Measurements from ENCODE around the gene CFB. TPM values are rescaled to one million over a fixed set of nuclear protein-coding genes. Genes with fewer than 3 reads are reported as not detected.
"Not testable (repeated sequence)": the region's sequence is repeated elsewhere in the genome, so short reads cannot be mapped to it uniquely, and the experiment has no call there.

Gene CFB
- total RNA-seq, 1 experiment from 2014 or later, result 0.58 TPM

DNA sequence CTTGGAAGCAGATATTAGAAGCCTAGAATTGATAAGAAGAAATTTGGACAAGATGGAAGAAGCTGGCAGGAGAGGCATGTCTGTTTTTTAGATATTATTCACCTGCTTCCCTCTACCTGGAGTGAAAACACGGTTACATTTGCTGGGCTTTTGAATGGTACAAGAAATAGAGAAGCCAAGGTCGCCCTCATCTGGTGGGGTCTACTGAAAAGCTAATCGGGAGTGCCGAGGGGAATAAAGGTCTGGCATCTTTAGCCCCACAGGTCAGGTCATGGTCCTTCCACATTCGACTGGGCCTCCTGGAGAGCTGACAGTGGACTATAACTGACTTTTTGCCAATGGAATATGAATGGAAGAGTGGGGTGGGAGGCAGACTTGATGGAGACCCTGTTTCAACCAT is 23.0 kb upstream of the CFB start:
- no peak overlapping the region for H3K4me3 ChIP-seq

DNA sequence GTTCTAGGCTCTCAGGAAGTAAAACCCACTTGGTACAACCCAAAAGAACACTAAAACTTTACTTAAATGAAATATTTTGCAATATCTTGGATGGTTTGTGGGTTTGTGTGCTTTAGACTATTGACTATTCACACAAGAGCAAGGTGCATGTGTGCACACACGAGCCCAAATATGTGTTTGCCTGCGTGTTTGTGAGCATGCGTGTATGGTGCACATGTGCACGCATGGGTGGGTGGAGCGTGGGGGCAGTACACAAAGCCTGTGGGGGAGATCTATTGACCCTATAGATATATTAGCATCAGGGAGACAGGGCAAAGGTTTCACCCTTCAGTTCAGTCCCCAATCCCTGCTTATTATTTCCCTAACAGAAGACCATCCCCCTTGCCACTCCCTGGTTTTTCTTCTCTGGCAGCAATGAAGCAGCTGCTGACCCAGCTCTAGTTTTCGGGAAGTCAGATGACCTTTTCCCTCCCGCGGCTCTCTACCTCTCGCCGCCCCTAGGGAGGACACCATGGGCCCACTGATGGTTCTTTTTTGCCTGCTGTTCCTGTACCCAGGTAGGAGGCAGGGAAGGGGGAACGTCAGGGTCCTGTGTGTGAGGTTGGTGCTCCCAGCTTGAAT is 18.5 kb upstream of the CFB start, which contains the start of gene C2:
Gene C2 (plus strand): TSS at position 476 of the 621 bp plus-strand sequence. CDS start 36 bp downstream, at position 512.
- Histone ChIP-seq H3K36me3 (no peaks in the 10 kb centered on the region), H3K27ac (no peak within 1 kb of the TSS), H3K9me3 (replicated peaks) (no peaks in the 10 kb centered on the region), H3K4me1 (replicated peaks) (no peaks in the 10 kb centered on the region), H3K27me3 (replicated peaks) (no peaks in the 10 kb centered on the region), H3K4me3 (no peak within 1 kb of the TSS)
- no peak for DNase-seq (ENCODE audit: low read depth in 1 of 2, low spot score in 2 of 2)

More for the DNA sequence above, 23.0 kb upstream of the CFB start:
- no peak for DNase-seq (ENCODE audit: low read depth in 1 of 2, low spot score in 2 of 2)
- Histone ChIP-seq H3K9me3 (replicated peaks) (no peaks in the 10 kb centered on the region), H3K4me1 (replicated peaks) (peaks cover 6% of the 10 kb centered on the region), H3K27me3 (replicated peaks) (no peaks in the 10 kb centered on the region), H3K27ac (no peak overlapping the region), H3K36me3 (no peaks in the 10 kb centered on the region)

DNA sequence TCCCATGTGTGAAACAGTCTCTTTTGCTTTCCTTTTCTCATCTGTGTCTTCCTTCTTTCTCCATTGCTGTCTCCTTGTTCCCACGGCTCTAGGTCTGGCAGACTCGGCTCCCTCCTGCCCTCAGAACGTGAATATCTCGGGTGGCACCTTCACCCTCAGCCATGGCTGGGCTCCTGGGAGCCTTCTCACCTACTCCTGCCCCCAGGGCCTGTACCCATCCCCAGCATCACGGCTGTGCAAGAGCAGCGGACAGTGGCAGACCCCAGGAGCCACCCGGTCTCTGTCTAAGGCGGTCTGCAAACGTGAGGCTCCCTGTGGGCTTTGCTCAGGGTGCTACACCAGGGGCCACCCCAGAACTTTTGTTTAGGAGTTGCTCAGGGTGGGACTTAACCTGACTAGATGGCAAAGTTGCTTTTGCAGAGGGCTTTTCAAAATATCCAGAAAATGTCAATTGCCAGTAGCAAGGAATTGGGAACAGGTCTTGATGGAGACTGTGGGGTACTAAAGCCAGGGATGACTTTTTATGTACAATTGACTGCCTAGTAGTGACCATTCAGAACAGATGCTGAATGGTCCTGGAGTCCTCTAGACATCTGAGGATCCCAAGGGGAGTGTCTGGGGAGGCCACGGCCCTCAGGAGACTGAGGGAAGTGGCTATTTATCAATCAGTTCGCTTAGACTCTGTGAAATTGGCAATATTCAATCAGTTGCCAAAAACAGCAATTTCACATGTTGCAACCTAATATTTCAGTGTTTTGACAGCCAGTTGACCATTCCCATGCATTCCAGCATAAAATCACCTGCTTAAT is 17.8 kb upstream of the CFB start:
- Histone ChIP-seq H3K27me3 (replicated peaks) (no peaks in the 10 kb centered on the region), H3K36me3 (no peaks in the 10 kb centered on the region), H3K27ac (no peak overlapping the region), H3K4me1 (replicated peaks) (no peaks in the 10 kb centered on the region), H3K9me3 (replicated peaks) (no peaks in the 10 kb centered on the region), H3K4me3 (no peak overlapping the region)
- DNase-seq (ENCODE audit: low read depth in 1 of 2, low spot score in 2 of 2), result no peak

DNA sequence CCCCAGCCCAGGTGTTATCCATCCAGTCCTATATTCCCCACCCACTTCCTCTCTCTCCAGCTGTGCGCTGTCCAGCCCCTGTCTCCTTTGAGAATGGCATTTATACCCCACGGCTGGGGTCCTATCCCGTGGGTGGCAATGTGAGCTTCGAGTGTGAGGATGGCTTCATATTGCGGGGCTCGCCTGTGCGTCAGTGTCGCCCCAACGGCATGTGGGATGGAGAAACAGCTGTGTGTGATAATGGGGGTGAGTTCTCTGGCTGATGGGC is 17.3 kb upstream of the CFB start:
- Histone ChIP-seq H3K27me3 (replicated peaks) (no peaks in the 10 kb centered on the region), H3K36me3 (no peaks in the 10 kb centered on the region), H3K9me3 (replicated peaks) (no peaks in the 10 kb centered on the region), H3K4me3 (no peak overlapping the region), H3K4me1 (replicated peaks) (no peaks in the 10 kb centered on the region), H3K27ac (no peak overlapping the region)
- no peak for DNase-seq (ENCODE audit: low read depth in 1 of 2, low spot score in 2 of 2)

DNA sequence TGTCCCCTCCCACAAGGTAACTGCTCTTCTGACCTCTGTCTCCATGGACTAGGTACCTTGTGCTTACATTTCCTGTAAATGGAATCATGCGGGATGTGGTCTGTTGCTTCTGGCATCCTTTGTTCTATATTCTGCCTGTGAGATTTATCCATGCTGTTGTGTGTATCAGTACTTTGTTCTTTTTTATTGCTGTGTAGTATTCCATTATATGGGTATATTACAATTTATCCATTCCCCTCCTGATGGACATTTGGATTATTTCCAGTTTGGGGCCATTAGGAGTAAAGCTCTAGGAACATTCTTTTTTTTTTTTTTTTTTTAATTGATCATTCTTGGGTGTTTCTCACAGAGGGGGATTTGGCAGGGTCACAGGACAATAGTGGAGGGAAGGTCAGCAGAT is 14.9 kb upstream of the CFB start:
- no peaks in the 10 kb centered on the region for H3K9me3 ChIP-seq (replicated peaks)
- H3K4me3 ChIP-seq, result no peak overlapping the region
- no peaks in the 10 kb centered on the region for H3K36me3 ChIP-seq
- no peaks in the 10 kb centered on the region for H3K27me3 ChIP-seq (replicated peaks)
- no peak for DNase-seq (ENCODE audit: low read depth in 1 of 2, low spot score in 2 of 2)
- H3K27ac ChIP-seq, result no peak overlapping the region
- H3K4me1 ChIP-seq (replicated peaks), result no peaks in the 10 kb centered on the region

DNA sequence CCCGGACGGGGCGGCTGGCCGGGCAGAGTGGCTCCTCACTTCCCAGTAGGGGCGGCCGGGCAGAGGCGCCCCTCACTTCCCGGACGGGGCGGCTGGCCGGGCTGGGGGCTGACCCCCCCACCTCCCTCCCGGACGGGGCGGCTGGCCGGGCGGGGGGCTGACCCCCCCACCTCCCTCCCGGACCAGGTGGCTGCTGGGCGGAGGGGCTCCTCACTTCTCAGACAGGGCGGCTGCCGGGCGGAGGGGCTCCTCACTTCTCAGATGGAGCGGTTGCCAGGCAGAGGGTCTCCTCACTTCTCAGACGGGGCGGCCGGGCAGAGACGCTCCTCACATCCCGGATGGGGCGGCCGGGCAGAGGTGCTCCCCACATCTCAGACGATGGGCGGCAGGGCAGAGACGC is 13.8 kb upstream of the CFB start:
- DNase-seq (ENCODE audit: low read depth in 1 of 2, low spot score in 2 of 2); H3K4me3 ChIP-seq; H3K4me1 ChIP-seq (replicated peaks); H3K27ac ChIP-seq; H3K36me3 ChIP-seq; H3K9me3 ChIP-seq (replicated peaks); H3K27me3 ChIP-seq (replicated peaks): not testable (repeated sequence)

DNA sequence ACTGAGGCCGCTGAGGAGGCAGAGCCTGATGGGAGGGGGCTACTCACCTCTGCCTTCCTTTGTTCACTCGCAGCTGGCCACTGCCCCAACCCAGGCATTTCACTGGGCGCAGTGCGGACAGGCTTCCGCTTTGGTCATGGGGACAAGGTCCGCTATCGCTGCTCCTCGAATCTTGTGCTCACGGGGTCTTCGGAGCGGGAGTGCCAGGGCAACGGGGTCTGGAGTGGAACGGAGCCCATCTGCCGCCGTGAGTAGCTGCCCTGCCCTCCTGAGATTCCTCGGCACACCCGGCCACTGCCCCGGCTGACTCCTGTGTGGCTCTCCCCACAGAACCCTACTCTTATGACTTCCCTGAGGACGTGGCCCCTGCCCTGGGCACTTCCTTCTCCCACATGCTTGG is 12.4 kb upstream of the CFB start:
- no peak for DNase-seq (ENCODE audit: low read depth in 1 of 2, low spot score in 2 of 2)
- Histone ChIP-seq H3K27ac (no peak overlapping the region), H3K9me3 (replicated peaks) (no peaks in the 10 kb centered on the region), H3K36me3 (no peaks in the 10 kb centered on the region), H3K4me3 (no peak overlapping the region), H3K4me1 (replicated peaks) (no peaks in the 10 kb centered on the region), H3K27me3 (replicated peaks) (no peaks in the 10 kb centered on the region)

DNA sequence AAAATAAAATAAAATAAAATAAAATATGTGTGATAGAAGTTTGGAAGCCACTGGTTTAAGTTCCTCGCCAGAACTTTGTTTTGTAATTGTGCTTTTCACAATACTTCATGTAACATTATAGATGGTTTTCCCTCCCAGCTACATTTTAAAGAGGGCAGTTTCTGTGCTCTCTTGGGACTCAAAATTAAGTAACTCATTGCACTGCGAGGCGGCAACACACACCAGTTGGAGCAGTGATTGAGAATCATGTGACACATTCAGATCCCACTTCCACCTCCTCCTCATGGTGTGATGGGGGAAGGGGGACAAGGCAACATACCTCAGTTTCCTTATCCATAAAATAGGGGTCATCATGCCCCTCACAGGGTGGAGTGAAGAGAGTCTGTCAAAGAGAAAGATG is 10.9 kb upstream of the CFB start:
- Histone ChIP-seq H3K27ac (no peak overlapping the region), H3K36me3 (no peaks in the 10 kb centered on the region), H3K9me3 (replicated peaks) (no peaks in the 10 kb centered on the region)

DNA sequence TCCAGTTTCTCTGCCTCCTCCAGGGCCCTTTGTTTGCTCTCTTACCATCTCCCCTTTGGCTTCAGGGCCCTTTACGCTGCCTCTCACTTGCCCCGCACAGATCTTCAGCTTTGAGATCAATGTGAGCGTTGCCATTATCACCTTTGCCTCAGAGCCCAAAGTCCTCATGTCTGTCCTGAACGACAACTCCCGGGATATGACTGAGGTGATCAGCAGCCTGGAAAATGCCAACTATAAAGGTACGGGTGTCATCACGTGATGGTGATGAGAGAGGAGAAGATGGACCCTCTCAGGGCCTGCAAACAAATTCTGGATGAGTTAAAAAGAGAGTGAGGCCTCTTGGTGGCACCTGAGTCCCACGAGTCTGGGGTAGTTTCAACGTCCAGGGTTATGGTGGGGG is 10.1 kb upstream of the CFB start:
- H3K27ac ChIP-seq, result no peak overlapping the region
- H3K4me3 ChIP-seq, result no peak overlapping the region
- H3K36me3 ChIP-seq, result no peaks in the 10 kb centered on the region
- no peaks in the 10 kb centered on the region for H3K4me1 ChIP-seq (replicated peaks)
- H3K27me3 ChIP-seq (replicated peaks), result no peaks in the 10 kb centered on the region
- H3K9me3 ChIP-seq (replicated peaks), result no peaks in the 10 kb centered on the region
- no peak for DNase-seq (ENCODE audit: low read depth in 1 of 2, low spot score in 2 of 2)

More for the DNA sequence above, 10.9 kb upstream of the CFB start:
- Histone ChIP-seq H3K27me3 (replicated peaks) (no peaks in the 10 kb centered on the region), H3K4me3 (no peak overlapping the region), H3K4me1 (replicated peaks) (no peaks in the 10 kb centered on the region)
- no peak for DNase-seq (ENCODE audit: low read depth in 1 of 2, low spot score in 2 of 2)

DNA sequence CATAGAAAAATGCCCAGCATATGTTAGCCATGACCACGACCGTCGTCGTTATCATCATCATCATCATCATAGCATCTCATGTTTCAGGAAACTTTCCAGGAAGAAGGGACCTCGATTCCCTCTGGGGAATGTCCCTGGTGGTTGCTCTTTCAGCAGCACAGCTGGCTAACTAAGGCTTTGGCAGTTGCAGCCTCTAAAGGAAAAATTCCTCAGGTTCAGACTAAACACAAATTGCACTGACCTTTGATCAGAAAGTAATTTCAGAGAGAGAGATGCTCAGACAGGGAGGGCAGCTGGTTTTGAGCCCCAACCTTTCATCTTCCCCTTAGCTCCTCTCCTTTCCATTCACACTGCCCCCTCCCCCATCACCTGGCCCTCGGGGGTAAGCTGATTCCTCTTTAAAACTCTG is 5.6 kb upstream of the CFB start:
- H3K27ac ChIP-seq, result no peak overlapping the region
- DNase-seq (ENCODE audit: low read depth in 1 of 2, low spot score in 2 of 2), result no peak
- H3K4me1 ChIP-seq (replicated peaks), result peaks cover 6% of the 10 kb centered on the region
- H3K9me3 ChIP-seq (replicated peaks), result no peaks in the 10 kb centered on the region
- no peak overlapping the region for H3K4me3 ChIP-seq
- no peaks in the 10 kb centered on the region for H3K36me3 ChIP-seq
- H3K27me3 ChIP-seq (replicated peaks), result no peaks in the 10 kb centered on the region

DNA sequence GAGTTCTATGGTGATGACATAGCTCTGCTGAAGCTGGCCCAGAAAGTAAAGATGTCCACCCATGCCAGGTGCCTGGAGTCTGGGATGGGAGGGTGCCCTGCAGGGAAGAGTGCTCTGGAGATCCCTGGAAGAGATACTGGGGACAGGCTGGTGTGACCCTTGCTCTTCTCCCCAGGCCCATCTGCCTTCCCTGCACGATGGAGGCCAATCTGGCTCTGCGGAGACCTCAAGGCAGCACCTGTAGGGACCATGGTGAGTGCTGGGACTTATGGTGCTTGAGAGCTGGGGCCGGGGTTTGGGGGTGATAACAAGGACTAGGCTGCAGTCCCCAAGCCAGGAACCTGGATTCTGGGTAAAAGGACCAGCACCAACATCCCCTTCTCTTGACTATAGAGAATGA is 2.2 kb upstream of the CFB start:
- Histone ChIP-seq H3K4me3 (no peak overlapping the region), H3K9me3 (replicated peaks) (no peaks in the 10 kb centered on the region), H3K27ac (no peak overlapping the region), H3K4me1 (replicated peaks) (peaks cover 15% of the 10 kb centered on the region), H3K36me3 (no peaks in the 10 kb centered on the region), H3K27me3 (replicated peaks) (no peaks in the 10 kb centered on the region)
- DNase-seq (ENCODE audit: low read depth in 1 of 2, low spot score in 2 of 2), result no peak

DNA sequence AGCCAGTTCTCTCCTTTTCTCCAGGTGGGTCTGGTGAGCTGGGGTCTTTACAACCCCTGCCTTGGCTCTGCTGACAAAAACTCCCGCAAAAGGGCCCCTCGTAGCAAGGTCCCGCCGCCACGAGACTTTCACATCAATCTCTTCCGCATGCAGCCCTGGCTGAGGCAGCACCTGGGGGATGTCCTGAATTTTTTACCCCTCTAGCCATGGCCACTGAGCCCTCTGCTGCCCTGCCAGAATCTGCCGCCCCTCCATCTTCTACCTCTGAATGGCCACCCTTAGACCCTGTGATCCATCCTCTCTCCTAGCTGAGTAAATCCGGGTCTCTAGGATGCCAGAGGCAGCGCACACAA is 765 bp upstream of the CFB start:
- Histone ChIP-seq H3K4me3 (no peak overlapping the region), H3K27ac (no peak overlapping the region)
- DNase-seq (ENCODE audit: low read depth in 1 of 2, low spot score in 2 of 2), result no peak

DNA sequence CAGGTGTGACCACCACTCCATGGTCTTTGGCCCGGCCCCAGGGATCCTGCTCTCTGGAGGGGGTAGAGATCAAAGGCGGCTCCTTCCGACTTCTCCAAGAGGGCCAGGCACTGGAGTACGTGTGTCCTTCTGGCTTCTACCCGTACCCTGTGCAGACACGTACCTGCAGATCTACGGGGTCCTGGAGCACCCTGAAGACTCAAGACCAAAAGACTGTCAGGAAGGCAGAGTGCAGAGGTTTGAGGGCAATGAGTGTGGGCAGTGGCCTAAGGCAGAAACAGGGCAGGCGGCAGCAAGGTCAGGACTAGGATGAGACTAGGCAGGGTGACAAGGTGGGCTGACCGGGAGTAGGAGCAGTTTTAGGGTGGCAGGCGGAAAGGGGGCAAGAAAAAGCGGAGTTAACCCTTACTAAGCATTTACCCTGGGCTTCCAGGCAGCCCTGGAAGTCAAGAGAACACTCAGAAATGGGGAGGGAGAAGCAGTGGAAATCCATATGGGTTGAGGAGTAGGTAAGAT is 533 bp downstream of the CFB start:
- H3K4me3 ChIP-seq, result no peak overlapping the region
- H3K9me3 ChIP-seq (replicated peaks), result no peaks in the 10 kb centered on the region
- H3K4me1 ChIP-seq (replicated peaks), result peaks cover 14% of the 10 kb centered on the region
- no peak overlapping the region for H3K27ac ChIP-seq
- no peaks in the 10 kb centered on the region for H3K27me3 ChIP-seq (replicated peaks)
- H3K36me3 ChIP-seq, result peaks cover 8% of the 10 kb centered on the region
- no peak for DNase-seq (ENCODE audit: low read depth in 1 of 2, low spot score in 2 of 2)

More for the DNA sequence above, 765 bp upstream of the CFB start:
- Histone ChIP-seq H3K4me1 (replicated peaks) (peaks cover 15% of the 10 kb centered on the region), H3K27me3 (replicated peaks) (no peaks in the 10 kb centered on the region), H3K9me3 (replicated peaks) (no peaks in the 10 kb centered on the region), H3K36me3 (no peaks in the 10 kb centered on the region)

DNA sequence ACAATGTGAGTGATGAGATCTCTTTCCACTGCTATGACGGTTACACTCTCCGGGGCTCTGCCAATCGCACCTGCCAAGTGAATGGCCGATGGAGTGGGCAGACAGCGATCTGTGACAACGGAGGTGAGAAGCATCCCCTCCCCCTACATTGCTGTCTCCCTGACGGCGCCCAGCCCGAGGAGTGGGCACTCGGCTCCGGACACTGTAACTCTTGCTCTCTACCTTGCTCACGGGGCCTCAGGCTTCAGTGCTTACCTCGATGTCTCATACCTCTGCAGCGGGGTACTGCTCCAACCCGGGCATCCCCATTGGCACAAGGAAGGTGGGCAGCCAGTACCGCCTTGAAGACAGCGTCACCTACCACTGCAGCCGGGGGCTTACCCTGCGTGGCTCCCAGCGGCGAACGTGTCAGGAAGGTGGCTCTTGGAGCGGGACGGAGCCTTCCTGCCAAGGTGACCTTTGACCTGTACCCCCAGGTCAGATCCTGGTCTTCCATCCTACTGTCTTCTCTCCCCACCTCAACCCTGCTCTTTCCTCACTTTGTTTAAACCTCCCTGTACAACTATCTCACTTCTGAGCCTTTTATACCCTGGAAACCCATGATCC is 1.3 kb downstream of the CFB start:
- no peak overlapping the region for H3K4me3 ChIP-seq
- no peak overlapping the region for H3K27ac ChIP-seq
- no peak for DNase-seq (ENCODE audit: low read depth in 1 of 2, low spot score in 2 of 2)

More for the DNA sequence above, 1.3 kb downstream of the CFB start:
- H3K9me3 ChIP-seq (replicated peaks), result no peaks in the 10 kb centered on the region
- peaks cover 15% of the 10 kb centered on the region for H3K36me3 ChIP-seq
- peaks cover 12% of the 10 kb centered on the region for H3K4me1 ChIP-seq (replicated peaks)
- no peaks in the 10 kb centered on the region for H3K27me3 ChIP-seq (replicated peaks)

Measured in SJSA1 (cell line).